ENCODE results near the gene PPP2R2B.

PPP2R2B gene

DNA sequence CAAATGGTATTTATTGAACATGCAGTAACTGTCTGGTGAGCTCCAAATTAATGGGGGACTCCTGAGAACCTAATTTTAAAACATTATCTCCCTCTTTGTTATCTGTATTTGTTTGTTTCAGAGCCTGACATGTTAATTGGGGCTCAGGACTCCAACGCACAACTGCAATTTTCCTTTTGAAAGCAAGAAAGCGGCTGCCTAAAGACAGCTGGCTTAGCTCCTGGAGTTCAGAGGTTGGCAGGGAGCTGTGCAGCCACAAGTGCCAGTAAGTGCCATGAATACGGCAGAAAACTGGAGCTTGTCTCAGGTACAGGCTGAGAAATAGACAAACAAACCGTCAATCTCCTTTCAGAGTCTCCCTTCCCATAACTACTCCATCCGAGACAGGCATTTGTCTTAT lies 80.9 kb downstream of the PPP2R2B start:
- DNase-seq (ENCODE audit: insufficient read length, low spot score) (no peak), FAIRE-seq (no peak)
- TF ChIP-seq, protein P1, sequence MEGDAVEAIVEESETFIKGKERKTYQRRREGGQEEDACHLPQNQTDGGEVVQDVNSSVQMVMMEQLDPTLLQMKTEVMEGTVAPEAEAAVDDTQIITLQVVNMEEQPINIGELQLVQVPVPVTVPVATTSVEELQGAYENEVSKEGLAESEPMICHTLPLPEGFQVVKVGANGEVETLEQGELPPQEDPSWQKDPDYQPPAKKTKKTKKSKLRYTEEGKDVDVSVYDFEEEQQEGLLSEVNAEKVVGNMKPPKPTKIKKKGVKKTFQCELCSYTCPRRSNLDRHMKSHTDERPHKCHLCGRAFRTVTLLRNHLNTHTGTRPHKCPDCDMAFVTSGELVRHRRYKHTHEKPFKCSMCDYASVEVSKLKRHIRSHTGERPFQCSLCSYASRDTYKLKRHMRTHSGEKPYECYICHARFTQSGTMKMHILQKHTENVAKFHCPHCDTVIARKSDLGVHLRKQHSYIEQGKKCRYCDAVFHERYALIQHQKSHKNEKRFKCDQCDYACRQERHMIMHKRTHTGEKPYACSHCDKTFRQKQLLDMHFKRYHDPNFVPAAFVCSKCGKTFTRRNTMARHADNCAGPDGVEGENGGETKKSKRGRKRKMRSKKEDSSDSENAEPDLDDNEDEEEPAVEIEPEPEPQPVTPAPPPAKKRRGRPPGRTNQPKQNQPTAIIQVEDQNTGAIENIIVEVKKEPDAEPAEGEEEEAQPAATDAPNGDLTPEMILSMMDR (IDR thresholded peaks at IDR 0.05; ENCODE audit: insufficient read depth, missing control alignments) = no peak

DNA sequence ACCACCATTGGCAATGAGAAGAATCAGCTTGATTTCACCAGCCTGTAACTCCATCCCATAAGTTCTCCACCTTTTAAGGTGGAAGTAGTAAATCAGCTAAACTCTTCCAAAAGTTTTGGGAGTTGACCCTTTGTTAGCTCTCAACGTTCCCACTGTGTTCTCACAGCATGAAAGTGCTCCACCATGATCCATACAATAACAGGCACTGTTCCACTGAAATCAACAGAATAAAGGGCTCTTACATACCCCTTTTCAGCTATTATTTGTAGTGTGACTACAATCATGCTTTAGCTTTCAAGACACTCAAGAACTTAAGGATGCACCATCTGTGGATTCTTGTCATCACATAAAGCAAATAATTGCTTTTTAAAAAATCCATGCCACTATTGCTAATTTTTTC lies 81.6 kb downstream of the PPP2R2B start:
- DNase-seq (ENCODE audit: insufficient read length, low spot score) (no peak), FAIRE-seq (peak; percentile 60)
- TF ChIP-seq, protein P1 (IDR thresholded peaks at IDR 0.05; ENCODE audit: insufficient read depth, missing control alignments) = no peak

DNA sequence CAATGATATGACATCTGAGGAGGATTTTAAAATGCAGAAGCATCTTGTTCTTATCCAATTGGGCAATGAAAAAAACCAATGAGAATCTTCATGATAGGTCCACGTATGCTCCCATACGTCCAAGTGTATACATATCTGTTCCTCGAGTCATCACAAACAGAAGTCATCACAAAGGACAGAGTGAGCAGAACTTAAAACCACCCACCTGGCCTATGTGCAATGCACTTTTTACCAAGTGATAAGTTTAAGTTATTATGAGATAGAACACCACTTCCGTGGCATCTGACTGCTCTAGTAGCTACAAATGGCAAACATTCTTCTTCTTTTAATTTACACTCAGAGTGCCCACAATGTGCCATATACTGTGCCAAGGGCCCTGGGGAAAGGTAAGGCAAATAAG lies 82.4 kb downstream of the PPP2R2B start:
- TF ChIP-seq, protein P1 (IDR thresholded peaks at IDR 0.05; ENCODE audit: insufficient read depth, missing control alignments) = no peak
- FAIRE-seq (no peak), DNase-seq (ENCODE audit: insufficient read length, low spot score) (no peak)

DNA sequence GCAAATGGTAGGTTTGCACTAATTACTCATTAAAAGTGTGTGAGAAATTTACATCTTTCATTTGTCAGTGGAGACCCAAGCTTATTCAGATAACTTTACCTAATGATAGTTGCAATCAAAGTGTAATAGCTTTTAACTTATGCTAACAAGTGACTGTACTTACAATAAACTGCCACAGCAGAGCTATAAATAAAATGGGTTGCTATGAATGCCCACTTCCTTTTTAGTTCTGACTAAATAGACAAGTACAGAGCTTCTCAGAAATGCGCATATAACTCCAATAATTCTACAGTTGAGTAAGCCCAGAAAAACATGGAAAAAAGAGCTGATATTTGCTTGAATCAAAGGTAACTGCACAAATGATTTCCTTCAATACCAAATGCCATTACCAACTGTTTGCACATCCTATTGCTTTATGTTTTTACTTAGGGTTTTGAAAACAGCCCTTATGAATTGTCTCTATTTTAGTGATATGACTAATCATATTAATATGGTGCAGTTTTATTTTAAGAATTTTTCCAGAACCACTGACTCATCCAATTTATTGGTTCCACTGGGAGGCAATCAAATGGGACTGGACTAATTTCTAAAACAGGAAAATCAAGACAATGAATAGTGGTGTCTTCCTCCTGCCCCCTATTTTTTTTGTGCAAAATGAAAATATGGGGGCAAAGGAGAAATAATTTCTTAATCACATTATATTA lies 84.1 kb downstream of the PPP2R2B start:
- no peak for FAIRE-seq
- TF ChIP-seq, protein P1 (IDR thresholded peaks at IDR 0.05; ENCODE audit: insufficient read depth, missing control alignments) = no peak
- no peak for DNase-seq (ENCODE audit: insufficient read length, low spot score)

DNA sequence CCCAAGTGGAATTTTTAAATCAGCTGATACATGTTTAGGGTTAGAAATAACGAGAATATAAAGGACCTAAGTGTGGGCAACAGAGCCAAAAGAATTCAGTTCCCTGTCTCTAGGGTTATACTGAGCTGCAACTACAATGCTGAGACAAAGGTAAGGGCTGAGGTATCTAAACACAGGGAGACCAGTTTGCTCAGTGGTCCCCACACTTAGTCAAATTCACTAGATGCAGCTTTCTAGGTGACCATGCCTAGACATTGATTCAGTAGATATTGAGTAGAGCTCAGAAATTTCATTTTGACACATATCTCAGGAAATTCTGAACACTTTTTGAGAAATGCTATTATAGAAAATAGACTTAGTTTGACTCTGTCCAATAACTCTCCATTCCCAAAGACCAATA lies 84.8 kb downstream of the PPP2R2B start:
- TF ChIP-seq, protein P1 (IDR thresholded peaks at IDR 0.05; ENCODE audit: insufficient read depth, missing control alignments) = no peak
- DNase-seq (ENCODE audit: insufficient read length, low spot score) (no peak), FAIRE-seq (peak; percentile 16)

DNA sequence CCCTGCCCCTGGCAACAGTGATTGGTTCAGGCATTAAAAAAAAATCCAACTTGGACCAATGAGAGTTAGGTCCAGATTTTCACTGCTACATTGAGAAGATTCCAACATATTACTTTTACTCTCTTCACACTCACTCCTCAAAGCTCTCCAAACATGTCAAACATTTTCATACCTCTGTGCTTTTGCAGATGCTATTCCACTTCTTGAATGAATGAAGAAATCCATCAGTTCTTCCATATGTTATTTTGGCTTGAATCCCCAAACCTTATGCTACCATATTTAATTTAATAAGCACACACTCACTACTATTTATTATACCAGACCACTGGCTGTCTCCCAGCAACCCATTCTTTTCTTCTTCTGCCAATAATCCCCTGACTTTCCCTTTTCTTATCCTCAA lies 87.1 kb downstream of the PPP2R2B start:
- no peak for FAIRE-seq
- no peak for DNase-seq (ENCODE audit: insufficient read length, low spot score)
- TF ChIP-seq, protein P1 (IDR thresholded peaks at IDR 0.05; ENCODE audit: insufficient read depth, missing control alignments) = no peak
